Liver (tissue), 3 donors: ENCODE results near the gene SRPRB.

Experiments
- CTCF ChIP-seq: fragments of 150-350 bp; IDR thresholded peaks from 2 replicates; pipeline ENCODE4 v1.5.1; 2017; ENCODE audit warnings: improper control_type of control experiment, low read depth, low read length; ENCODE audit not compliant: missing input control
- EGR1 ChIP-seq, 2 donors: IDR thresholded peaks; 2 replicates each; pipeline ENCODE4 v1.6.1; 2016 to 2018; ENCODE audit warnings: antibody characterized with exemption in 2 of 2, low read depth in 2 of 2
- GABPA ChIP-seq, 2 donors: IDR thresholded peaks in 1 of 2; conservative IDR thresholded peaks in 1 of 2; 2 replicates each; pipeline ENCODE4 v1.6.1; 2016; ENCODE audit warnings: antibody characterized with exemption in 2 of 2, mild to moderate bottlenecking in 1 of 2, moderate library complexity in 1 of 2
- RAD21 ChIP-seq, 2 donors: IDR thresholded peaks; 2 replicates each; pipeline ENCODE4 v1.6.1; 2016; ENCODE audit warnings: antibody characterized with exemption in 2 of 2, mild to moderate bottlenecking in 2 of 2
- SP1 ChIP-seq: IDR thresholded peaks from 2 replicates; pipeline ENCODE4 v1.6.1; 2018; ENCODE audit warnings: antibody characterized with exemption, mild to moderate bottlenecking
- TAF1 ChIP-seq: conservative IDR thresholded peaks from 2 replicates; pipeline ENCODE4 v1.6.1; 2016; ENCODE audit warnings: antibody characterized with exemption, mild to moderate bottlenecking
- donor health status: healthy.
- donor health status: healthy.

GRCh38 chr3:133868186-133868585 is 62.6 kb downstream of the SRPRB start:
- TF ChIP-seq SP1 = no peak
- no peak for TF ChIP-seq CTCF
- no peak for TF ChIP-seq RAD21 (IDR thresholded peaks at IDR 0.05)
- no peak for TF ChIP-seq TAF1
- TF ChIP-seq EGR1 (IDR thresholded peaks at IDR 0.05; ENCODE audit: low read depth in 2 of 2) = no peak
- no peak for TF ChIP-seq GABPA (IDR thresholded peaks at IDR 0.05 in 1 of 2, conservative IDR thresholded peaks at IDR 0.05 in 1 of 2)
